Head of caudate nucleus (tissue), 42 donors: ENCODE data around the gene SRP54.
A peak's percentile ranks its signal among the peaks of the same experiment; 100 is the strongest.
"Not testable (repeated sequence)": the region's sequence is repeated elsewhere in the genome, so short reads cannot be mapped to it uniquely, and the experiment has no call there.

Source experiments
- DNase-seq, 42 donors: peaks; one replicate each; pipeline versions ENCODE4 v3.0.0 to v3.0.0-alpha.2; 2020 to 2021; ENCODE audit warnings: mixed read lengths in 7 of 42
- intact Hi-C: fragments of 100-400 bp; cut with DNase I; formaldehyde crosslinking; loops from one replicate; pipeline ENCODE4 v1.15.0; 2022

The SRP54 gene

GRCh38 chr14:34982421-34983147 lies at the start of gene SRP54:
TSS of gene SRP54 (plus strand) at chr14:34982992. CDS start at chr14:34996710, 13,718 bp downstream.
- DNase-seq, result peak; percentile 95 to 99 (median 98)
- intact Hi-C loops, result loop anchor here (2.0 to 10.0 kb wide), 5 partner anchors 64 to 430 kb away; partner anchors contain the start of genes BAZ1A, FAM177A1, PPP2R3C and PRORP

- intact Hi-C loops, result no loop called here
- no peak for DNase-seq
These were observed 49.5 kb upstream of the SRP54 start for GRCh38 chr14:34933301-34933700.

GRCh38 chr14:34935488-34935887 lies 47.3 kb upstream of the SRP54 start:
- intact Hi-C loops, result no loop called here
- no peak for DNase-seq

GRCh38 chr14:34937442-34937841 lies 45.4 kb upstream of the SRP54 start:
- intact Hi-C loops, result no loop called here
- no peak for DNase-seq

GRCh38 chr14:34937876-34938275 lies 44.9 kb upstream of the SRP54 start:
- no peak for DNase-seq

GRCh38 chr14:34943506-34943905 lies 39.3 kb upstream of the SRP54 start:
- intact Hi-C loops, result no loop called here
- no peak for DNase-seq

More at GRCh38 chr14:34937876-34938275, 44.9 kb upstream of the SRP54 start:
- intact Hi-C loops, result no loop called here

GRCh38 chr14:34944744-34945143 lies 38.0 kb upstream of the SRP54 start:
- no peak for DNase-seq
- intact Hi-C loops, result no loop called here

GRCh38 chr14:34946699-34947098 lies 36.1 kb upstream of the SRP54 start:
- no peak for DNase-seq
- intact Hi-C loops, result no loop called here

- intact Hi-C loops, result no loop called here
These were observed 31.5 kb upstream of the SRP54 start for GRCh38 chr14:34951286-34951685.

GRCh38 chr14:34956931-34957330 lies 25.9 kb upstream of the SRP54 start:
- no peak for DNase-seq
- intact Hi-C loops, result no loop called here

More at GRCh38 chr14:34951286-34951685, 31.5 kb upstream of the SRP54 start:
- DNase-seq, result no peak

- DNase-seq, result no peak
- intact Hi-C loops, result no loop called here
These were observed 25.0 kb upstream of the SRP54 start for GRCh38 chr14:34957771-34958286.

GRCh38 chr14:34962106-34962505 lies 20.7 kb upstream of the SRP54 start:
- DNase-seq, intact Hi-C loops: not testable (repeated sequence)

- no peak for DNase-seq
- intact Hi-C loops, result no loop called here
These were observed 17.6 kb upstream of the SRP54 start for GRCh38 chr14:34964977-34965764.

- intact Hi-C loops, result no loop called here
- no peak for DNase-seq
These were observed 16.9 kb upstream of the SRP54 start for GRCh38 chr14:34965912-34966311.

GRCh38 chr14:34966413-34966812 lies 16.4 kb upstream of the SRP54 start:
- DNase-seq, result no peak
- intact Hi-C loops, result no loop called here

GRCh38 chr14:34970665-34971064 lies 12.1 kb upstream of the SRP54 start:
- intact Hi-C loops, result no loop called here
- DNase-seq, result no peak

GRCh38 chr14:34971381-34971780 lies 11.4 kb upstream of the SRP54 start:
- no peak for DNase-seq
- intact Hi-C loops, result no loop called here

- no peak for DNase-seq
- intact Hi-C loops, result no loop called here
These were observed 11.0 kb upstream of the SRP54 start for GRCh38 chr14:34971801-34972200.

- intact Hi-C loops, result no loop called here
These were observed 4.3 kb upstream of the SRP54 start for GRCh38 chr14:34978444-34978843.

GRCh38 chr14:34980337-34980900 lies 2.4 kb upstream of the SRP54 start:
- DNase-seq, result no peak

More at GRCh38 chr14:34978444-34978843, 4.3 kb upstream of the SRP54 start:
- no peak for DNase-seq

More at GRCh38 chr14:34980337-34980900, 2.4 kb upstream of the SRP54 start:
- intact Hi-C loops, result loop anchor here (5.0 to 10.0 kb wide), 3 partner anchors 144 to 432 kb away; partner anchors contain the start of genes PPP2R3C, PRORP and PSMA6
